IPS-NIHi7 (cell line): Measurements from ENCODE around the gene RYR3.

ENCODE experiments used
- DNase-seq: peaks from one replicate; pipeline ENCODE4 v3.0.0; 2012; ENCODE audit warnings: mixed read lengths; ENCODE audit errors: extremely low spot score

RYR3 gene

DNA sequence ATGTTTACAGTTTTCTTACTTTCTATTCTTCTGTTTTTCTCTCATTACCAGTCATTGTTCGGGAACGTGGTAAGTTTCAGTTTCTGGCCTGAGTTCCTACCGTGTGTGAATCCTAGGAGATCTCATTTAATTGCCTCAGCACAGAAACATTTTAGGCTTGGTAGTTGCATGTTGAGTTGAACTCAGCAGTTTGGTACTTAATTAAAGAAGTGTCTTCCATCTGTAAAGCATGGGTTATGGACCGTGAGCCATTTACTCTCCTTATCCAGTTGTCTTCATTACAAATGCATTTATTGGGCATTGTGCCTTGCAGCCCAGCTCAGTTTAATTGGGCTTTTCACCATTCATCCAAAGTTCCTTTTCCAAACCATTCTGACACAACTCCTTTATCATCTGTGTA is 515.4 kb downstream of the RYR3 start:
- no peak for DNase-seq

DNA sequence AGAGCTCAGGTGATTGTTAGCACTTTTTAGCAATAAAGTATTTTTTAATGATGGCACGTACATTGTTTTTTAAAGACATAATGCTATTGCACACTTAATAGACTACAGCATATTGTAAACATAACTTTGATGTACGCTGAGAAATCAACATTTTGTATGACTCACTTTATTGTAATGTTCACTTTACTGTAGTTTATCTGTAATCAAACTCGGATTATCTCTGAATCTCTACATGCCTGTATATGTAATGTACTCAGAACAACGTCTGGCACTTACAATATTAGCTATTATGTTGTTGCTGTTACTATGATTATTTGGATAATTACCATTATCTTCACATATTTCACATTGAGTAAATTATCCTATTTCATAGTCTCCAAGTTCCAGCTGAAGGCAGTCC is 519.6 kb downstream of the RYR3 start:
- DNase-seq, result no peak

DNA sequence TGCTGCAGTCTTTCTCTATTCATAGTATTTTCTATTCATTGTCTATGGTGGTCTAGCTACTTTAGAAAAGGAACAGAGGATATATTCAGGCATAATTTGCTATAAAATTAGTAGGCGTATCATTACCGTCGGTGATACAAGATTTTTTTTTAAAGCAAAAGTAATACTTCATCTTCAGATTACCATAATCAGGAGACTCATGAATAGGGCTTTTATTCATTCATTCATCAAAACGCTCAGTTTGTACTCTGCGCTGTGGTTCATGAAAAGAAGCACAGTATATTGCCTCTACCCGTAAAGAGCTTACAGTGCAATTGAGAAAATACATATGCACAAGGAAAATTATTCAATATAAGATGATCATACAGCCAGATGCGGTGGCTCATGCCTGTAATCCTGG is 520.9 kb downstream of the RYR3 start:
- DNase-seq, result no peak

DNA sequence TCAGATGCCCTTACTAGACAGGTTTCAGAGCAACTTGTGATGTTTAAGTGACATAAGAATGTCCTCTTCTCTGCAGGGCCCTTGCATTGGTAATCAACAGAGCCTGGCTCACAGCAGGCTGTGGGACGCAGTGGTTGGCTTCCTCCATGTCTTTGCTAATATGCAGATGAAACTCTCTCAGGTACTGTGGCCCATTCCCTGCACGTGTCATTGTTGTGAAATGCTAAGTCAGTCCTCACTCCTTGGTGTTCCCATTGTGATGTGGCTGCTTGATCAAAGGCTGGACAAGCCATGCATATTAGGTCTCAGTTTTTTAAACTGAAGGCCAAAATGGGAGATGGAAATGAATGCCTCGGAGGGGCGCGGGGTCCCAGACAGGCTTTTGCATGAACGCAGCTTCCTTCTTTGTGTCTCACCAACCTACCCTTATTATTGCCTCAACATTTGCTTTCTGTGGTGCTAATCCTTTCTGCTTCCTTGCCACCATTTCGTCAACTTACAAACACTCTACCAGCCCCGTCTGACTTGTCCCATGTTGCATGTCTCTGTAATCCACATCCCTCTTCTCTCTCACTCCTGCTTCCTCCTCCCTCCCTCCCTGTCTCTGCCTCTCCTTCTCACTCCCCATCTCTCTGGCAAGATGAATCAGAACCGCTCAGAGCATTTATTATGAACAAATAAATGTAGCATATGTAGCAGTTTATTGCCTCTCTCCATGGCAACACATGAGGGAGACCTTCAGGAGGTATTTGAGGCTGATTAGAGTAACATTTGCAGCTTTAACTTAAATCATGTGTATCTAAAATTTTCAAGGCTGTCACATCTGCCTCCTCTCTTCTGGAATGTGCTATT is 524.4 kb downstream of the RYR3 start:
- DNase-seq, result peak; percentile 66

DNA sequence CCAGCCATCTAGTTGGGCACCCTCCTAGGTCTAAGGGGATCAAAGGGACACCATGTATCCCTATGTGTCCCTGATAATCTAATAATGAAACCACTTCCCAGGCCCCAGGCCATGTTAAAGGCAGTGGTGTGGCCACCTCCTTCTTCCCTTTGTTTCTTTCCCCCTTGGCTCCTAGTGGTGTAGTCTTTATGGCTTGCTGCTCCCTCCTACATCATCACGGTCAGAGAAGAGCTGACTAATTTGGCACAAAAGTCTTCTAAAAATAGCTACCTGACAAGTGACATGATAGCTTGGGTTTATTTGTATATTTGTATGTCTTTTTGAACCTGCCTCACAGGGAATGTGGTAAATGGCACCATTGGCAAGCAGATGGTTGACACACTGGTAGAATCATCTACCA is 526.5 kb downstream of the RYR3 start:
- no peak for DNase-seq

GRCh38 chr15:33839540-33839939 is 528.8 kb downstream of the RYR3 start:
- DNase-seq, result no peak

GRCh38 chr15:33840615-33841014 is 529.8 kb downstream of the RYR3 start:
- DNase-seq, result no peak

GRCh38 chr15:33844186-33844585 is 533.4 kb downstream of the RYR3 start:
- DNase-seq, result peak; percentile 21

GRCh38 chr15:33844597-33844996 is 533.8 kb downstream of the RYR3 start:
- no peak for DNase-seq

DNA sequence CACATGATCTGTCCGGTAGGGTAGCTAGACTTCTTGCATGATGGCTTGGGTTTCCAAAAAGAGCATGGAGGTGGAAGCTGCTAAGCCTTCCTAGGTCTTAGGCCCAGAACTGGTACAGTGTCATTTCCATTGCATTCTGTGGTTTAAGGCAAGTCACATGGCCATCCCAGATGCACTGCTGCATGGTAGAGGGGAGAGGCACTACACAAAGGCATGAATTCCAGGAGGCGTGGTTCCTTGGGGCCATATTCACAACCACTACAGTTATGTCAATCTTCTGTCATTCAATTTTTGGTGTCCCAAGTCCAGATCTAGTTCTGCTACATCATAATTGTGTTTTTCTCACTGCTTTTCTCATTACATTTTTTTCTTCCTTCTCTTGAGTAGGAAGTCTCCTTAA is 535.4 kb downstream of the RYR3 start:
- no peak for DNase-seq

GRCh38 chr15:33846862-33847261 is 536.1 kb downstream of the RYR3 start:
- DNase-seq, result no peak

DNA sequence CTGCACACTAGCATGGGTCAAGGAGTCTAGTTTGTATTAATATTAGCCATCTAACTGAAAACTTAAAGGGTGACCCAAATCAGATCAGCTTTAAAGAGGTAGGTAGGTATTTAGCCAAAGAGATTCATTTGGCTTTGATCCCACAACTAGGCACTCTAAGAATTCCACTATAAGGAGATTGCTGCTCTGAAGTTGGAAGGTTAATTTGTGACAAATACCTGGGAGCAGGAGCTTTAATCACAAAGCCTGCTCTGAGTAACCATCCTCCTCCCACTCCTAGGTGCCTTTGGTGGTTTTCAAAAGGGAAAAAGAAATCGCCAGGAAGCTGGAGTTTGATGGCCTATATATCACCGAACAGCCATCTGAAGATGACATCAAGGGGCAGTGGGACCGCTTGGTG is 537.2 kb downstream of the RYR3 start:
- no peak for DNase-seq

DNA sequence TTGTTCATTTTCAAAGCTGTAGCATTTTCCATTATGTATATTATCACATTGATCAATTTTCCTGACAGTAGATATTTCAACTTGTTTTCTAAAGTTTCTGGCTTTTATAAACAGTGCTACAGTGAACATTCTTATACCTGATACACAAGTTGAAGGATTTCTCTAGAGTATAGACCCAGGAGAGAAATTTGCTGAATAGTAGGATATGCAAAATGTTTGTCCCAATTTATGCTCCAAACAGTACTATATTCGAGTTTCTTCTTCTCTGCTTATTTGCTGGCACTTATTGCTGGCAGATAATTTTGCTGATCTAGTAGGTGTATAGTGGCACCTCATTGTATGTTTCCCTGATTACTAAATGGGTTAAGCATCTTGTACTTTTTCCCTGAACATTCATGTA is 540.3 kb downstream of the RYR3 start:
- DNase-seq, result no peak

GRCh38 chr15:33852094-33852493 is 541.3 kb downstream of the RYR3 start:
- DNase-seq, result no peak

DNA sequence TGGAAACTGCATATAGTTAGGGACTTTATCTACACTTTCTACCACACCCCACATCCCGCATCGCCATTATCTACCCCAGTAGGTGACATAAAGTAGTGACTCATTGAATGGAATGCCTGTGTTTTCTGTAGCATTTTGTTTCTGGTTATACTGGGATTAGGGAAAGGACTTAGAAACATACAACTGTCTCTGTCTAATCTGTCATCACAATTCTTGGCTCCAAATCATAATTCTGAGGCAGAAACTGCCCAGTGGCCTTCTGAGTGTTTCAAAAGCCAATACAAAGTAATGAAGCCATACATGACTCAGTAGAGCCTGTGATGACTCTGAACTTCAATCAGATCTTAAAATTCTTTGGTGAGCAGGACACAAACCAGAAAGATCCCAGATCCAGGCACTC is 541.8 kb downstream of the RYR3 start:
- no peak for DNase-seq

DNA sequence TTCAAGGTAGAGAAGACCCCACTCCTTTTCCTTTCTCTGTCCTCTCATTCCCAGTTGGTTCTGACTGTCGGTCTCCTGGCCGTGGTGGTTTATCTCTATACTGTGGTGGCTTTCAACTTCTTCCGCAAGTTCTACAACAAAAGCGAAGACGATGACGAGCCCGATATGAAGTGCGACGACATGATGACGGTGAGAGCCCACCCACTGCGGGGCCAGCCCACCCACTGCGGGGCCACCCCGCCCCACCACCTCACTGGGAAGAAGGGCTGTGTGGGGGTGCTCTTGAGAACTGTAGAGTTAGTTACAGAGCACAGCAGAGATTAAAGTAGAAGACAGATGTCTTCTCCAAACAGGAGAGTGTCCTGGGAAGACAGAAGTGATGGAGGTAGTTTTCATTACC is 547.0 kb downstream of the RYR3 start:
- no peak for DNase-seq

- DNase-seq, result no peak
Measured at GRCh38 chr15:33858836-33859235, 548.1 kb downstream of the RYR3 start.

- DNase-seq, result no peak
Measured at GRCh38 chr15:33859992-33860545, 549.3 kb downstream of the RYR3 start.

GRCh38 chr15:33860754-33861153 is 550.0 kb downstream of the RYR3 start:
- no peak for DNase-seq

GRCh38 chr15:33864360-33865075 is 553.8 kb downstream of the RYR3 start:
- DNase-seq, result no peak

DNA sequence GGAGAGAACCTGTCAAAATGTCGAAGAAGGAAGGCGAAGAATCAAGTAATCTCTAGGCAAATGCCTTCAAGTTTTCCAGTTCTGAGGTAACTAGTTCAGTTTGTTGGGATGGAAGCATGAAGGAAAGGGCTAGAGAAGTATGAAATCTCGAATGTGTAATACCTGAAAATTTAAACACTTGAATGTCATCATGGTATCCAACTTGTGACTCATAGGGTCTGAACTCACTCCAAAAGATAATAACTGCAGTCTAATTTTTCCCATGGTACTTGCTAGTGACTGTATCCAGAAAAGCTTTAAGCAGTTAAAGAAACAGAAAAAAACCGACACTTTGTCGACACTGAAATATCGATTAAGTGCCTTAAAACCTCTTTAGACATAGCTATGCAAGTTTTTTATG is 554.6 kb downstream of the RYR3 start:
- no peak for DNase-seq

DNA sequence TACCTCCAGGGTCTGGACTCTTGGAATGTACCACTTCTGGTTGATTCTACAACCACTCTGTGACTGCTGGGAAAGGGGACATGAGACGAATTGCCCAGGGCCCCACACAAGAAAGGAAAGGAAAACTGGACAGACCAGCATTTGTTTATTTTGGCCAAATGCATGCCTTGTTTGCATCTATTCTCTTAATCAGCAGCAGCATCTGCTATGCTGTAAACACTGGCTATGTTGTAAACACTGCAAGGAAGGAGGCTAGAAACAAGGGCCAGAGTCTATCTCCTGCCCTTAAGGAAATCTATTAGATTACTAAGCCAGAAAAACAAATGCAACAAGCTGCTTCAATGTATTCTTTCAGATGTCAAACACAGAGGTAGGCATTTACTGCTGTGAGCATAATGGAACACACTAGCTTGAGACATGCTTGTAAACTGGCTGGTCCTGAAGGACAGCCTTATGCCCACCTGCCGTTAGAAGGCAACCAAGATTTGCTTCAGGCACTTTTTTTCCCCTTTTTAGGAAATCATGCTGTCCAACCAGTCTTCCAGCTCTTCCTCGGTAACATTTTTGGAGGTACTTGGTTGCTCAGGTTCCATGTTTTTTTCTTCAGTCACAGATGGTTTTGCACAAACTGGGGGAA is 555.5 kb downstream of the RYR3 start:
- DNase-seq, result no peak

- no peak for DNase-seq
Measured at GRCh38 chr15:33871980-33872379, 561.2 kb downstream of the RYR3 start.
